HepG2 (cell line): Measurements from ENCODE around the gene CCND1. TPM values are rescaled to one million over a fixed set of nuclear protein-coding genes. Genes with fewer than 3 reads are reported as not detected.
A peak's percentile ranks its signal among the peaks of the same experiment; 100 is the strongest.
"Not testable (repeated sequence)": the region's sequence is repeated elsewhere in the genome, so short reads cannot be mapped to it uniquely, and the experiment has no call there.

Experiments used
- ARID5B ChIP-seq: IDR thresholded peaks from 2 replicates; pipeline ENCODE4 v1.4.0; 2020; ENCODE audit warnings: mild to moderate bottlenecking, missing genetic modification reagents
- BORCS8-MEF2B ChIP-seq: sonication (generic); formaldehyde crosslinking; IDR thresholded peaks from 2 replicates; pipeline ENCODE4 v1.8.0; 2022; ENCODE audit warnings: mild to moderate bottlenecking, missing genetic modification reagents
- CEBPB ChIP-seq: IDR thresholded peaks from 2 replicates; pipeline ENCODE4 v1.6.1; 2011; ENCODE audit warnings: low read depth, low read length, improper control_type of control experiment, borderline replicate concordance
- CREB1 ChIP-seq, 2 experiments: fragments of 450-650 bp in 1 of 2; IDR thresholded peaks; 2 replicates each; pipeline ENCODE4 v1.6.1; 2016 to 2017; ENCODE audit warnings: control low read depth in 1 of 2, mild to moderate bottlenecking in 1 of 2, missing compliant biosample characterization in 1 of 2, missing genetic modification characterization in 1 of 2
- EP300 ChIP-seq, 3 experiments: sonication (generic) in 1 of 3; formaldehyde crosslinking in 1 of 3; IDR thresholded peaks; 2 replicates each; pipeline versions ENCODE4 v1.5.1 to v1.6.1; 2011 to 2020; ENCODE audit warnings: low read depth in 2 of 3, low read length in 2 of 3, borderline replicate concordance in 1 of 3, improper control_type of control experiment in 1 of 3, mild to moderate bottlenecking in 1 of 3, missing genetic modification reagents in 1 of 3, moderate library complexity in 1 of 3
- FOSL2 ChIP-seq: sonication (generic); formaldehyde crosslinking; IDR thresholded peaks from 2 replicates; pipeline ENCODE4 v1.4.0; 2020; ENCODE audit warnings: missing genetic modification reagents
- FOXA1 ChIP-seq, 2 experiments: fragments of 450-650 bp in 1 of 2; sonication (generic) in 1 of 2; formaldehyde crosslinking in 1 of 2; IDR thresholded peaks; 2 replicates each; pipeline versions ENCODE4 v1.4.0 to v1.6.1; 2016 to 2020; ENCODE audit warnings: missing genetic modification reagents in 1 of 2
- FOXP1 ChIP-seq, 2 experiments: fragments of 450-650 bp in 1 of 2; IDR thresholded peaks; 2 replicates each; pipeline ENCODE4 v1.6.1; 2017 to 2018; ENCODE audit warnings: antibody characterized with exemption in 1 of 2
- KDM1A ChIP-seq: IDR thresholded peaks from 2 replicates; pipeline ENCODE4 v1.6.1; 2016; ENCODE audit warnings: missing compliant biosample characterization
- MED1 ChIP-seq: sonication (generic); formaldehyde crosslinking; IDR thresholded peaks from 2 replicates; pipeline ENCODE4 v1.4.0; 2020; ENCODE audit warnings: missing genetic modification reagents
- NCOA2 ChIP-seq: sonication (generic); formaldehyde crosslinking; IDR thresholded peaks from 2 replicates; pipeline ENCODE4 v1.8.0; 2022; ENCODE audit warnings: inconsistent platforms
- NFE2L2 ChIP-seq: fragments of 150-350 bp; IDR thresholded peaks from 2 replicates; pipeline ENCODE4 v1.6.1; 2014; ENCODE audit warnings: low read length
- PHF21A ChIP-seq: sonication (generic); formaldehyde crosslinking; IDR thresholded peaks from 2 replicates; pipeline ENCODE4 v1.5.0; 2020; ENCODE audit warnings: mild to moderate bottlenecking, missing genetic modification reagents
- RARA ChIP-seq: IDR thresholded peaks from 2 replicates; pipeline ENCODE4 v1.6.1; 2016; ENCODE audit warnings: missing genetic modification reagents, missing compliant biosample characterization
- SP5 ChIP-seq: IDR thresholded peaks from 2 replicates; pipeline ENCODE4 v1.6.1; 2016; ENCODE audit warnings: low read depth, borderline replicate concordance
- YEATS2 ChIP-seq: sonication (generic); formaldehyde crosslinking; IDR thresholded peaks from 2 replicates; pipeline ENCODE4 v1.4.0; 2020; ENCODE audit warnings: missing genetic modification reagents, borderline replicate concordance
- ZMYM4 ChIP-seq: sonication (generic); formaldehyde crosslinking; IDR thresholded peaks from 2 replicates; pipeline ENCODE4 v1.8.1; 2023; ENCODE audit warnings: mild to moderate bottlenecking, missing genetic modification reagents
- ZNF253 ChIP-seq: sonication (generic); formaldehyde crosslinking; IDR thresholded peaks from 2 replicates; pipeline ENCODE4 v1.8.0; 2022; ENCODE audit warnings: mild to moderate bottlenecking, missing genetic modification reagents, borderline replicate concordance
- ZNF331 ChIP-seq: sonication (generic); formaldehyde crosslinking; IDR thresholded peaks from 2 replicates; pipeline ENCODE4 v1.4.0; 2020; ENCODE audit warnings: missing genetic modification reagents
- ZNF333 ChIP-seq: sonication (generic); formaldehyde crosslinking; IDR thresholded peaks from 2 replicates; pipeline ENCODE4 v1.4.0; 2020; ENCODE audit warnings: mild to moderate bottlenecking, missing genetic modification reagents, borderline replicate concordance
- ZNF33A ChIP-seq: sonication (generic); formaldehyde crosslinking; IDR thresholded peaks from 2 replicates; pipeline ENCODE4 v1.5.1; 2020; ENCODE audit warnings: missing genetic modification reagents, mild to moderate bottlenecking, moderate library complexity, borderline replicate concordance
- ZNF362 ChIP-seq: sonication (generic); formaldehyde crosslinking; IDR thresholded peaks from 2 replicates; pipeline ENCODE4 v1.4.0; 2020; ENCODE audit warnings: missing genetic modification reagents, mild to moderate bottlenecking, borderline replicate concordance
- ZNF547 ChIP-seq: sonication (generic); formaldehyde crosslinking; IDR thresholded peaks from 2 replicates; pipeline ENCODE4 v1.5.1; 2020; ENCODE audit warnings: mild to moderate bottlenecking, missing genetic modification reagents
- ZSCAN9 ChIP-seq: IDR thresholded peaks from 2 replicates; pipeline ENCODE4 v1.6.1; 2016; ENCODE audit warnings: borderline replicate concordance
- polyA plus RNA-seq, 8 experiments: library from polyadenylated mRNA; depleted of rRNA in 3 of 8; stranded (reverse) in 7 of 8; unstranded in 1 of 8; fragments of >200 nt; fragmentation: Illumina TruSeq in 4 of 8; extraction: Trizol in 4 of 8; gene quantifications; 2 replicates each; pipeline versions ENCODE4 v1.2.1 to v1.2.3, GENCODE V29; 2011 to 2016; ENCODE audit warnings: low read depth in 4 of 8, missing spikeins in 1 of 8, mixed read lengths in 1 of 8; ENCODE audit not compliant: insufficient read depth in 1 of 8
- total RNA-seq, 5 experiments: library from RNA; depleted of rRNA; stranded (reverse); fragments of >200 nt; fragmentation: Illumina TruSeq; extraction: Trizol; gene quantifications; 2 replicates each; pipeline ENCODE4 v1.2.3, GENCODE V29; 2016; ENCODE audit warnings: low read depth in 1 of 5

The CCND1 gene
- total and polyA plus RNA-seq, 2 of the 13 experiments (the other 11 are each of a cell fraction or from before 2014, with no cell fraction given), result 107 to 136 TPM

- TF ChIP-seq NFE2L2 (peak; percentile 100), EP300 (IDR thresholded peaks at IDR 0.05; ENCODE audit: low read depth in 2 of 2, low read length in 2 of 2) (peak in 1 of 2 experiments; percentile 66; a peak in 2 of 4 replicates), EP300 (CRISPR knock-in tag; IDR thresholded peaks at IDR 0.05; ENCODE audit: borderline replicate concordance) (peak; percentile 49; the same call in 1 of the 2 replicates), CREB1 (CRISPR knock-in tag; IDR thresholded peaks at IDR 0.05) (peak; percentile 47), ZSCAN9 (CRISPR knock-in tag) (peak; percentile 88), MED1 (CRISPR knock-in tag) (peak; percentile 75), ZNF333 (CRISPR knock-in tag) (peak; percentile 99), FOXA1 (CRISPR knock-in tag; IDR thresholded peaks at IDR 0.05) (peak; percentile 50), ZNF331 (peak; percentile 70; the same call in 1 of the 2 replicates), ZNF547 (0 out of 2 replicates have a peak, but pooled peaks have one; percentile 50), CEBPB (peak; percentile 55; the same call in 1 of the 2 replicates), NCOA2 (CRISPR knock-in tag) (peak; percentile 38; the same call in 1 of the 2 replicates), FOXP1 (CRISPR knock-in tag; IDR thresholded peaks at IDR 0.05) (peak; percentile 60; the same call in 1 of the 2 replicates), KDM1A (CRISPR knock-in tag) (0 out of 2 replicates have a peak, but pooled peaks have one; percentile 31), BORCS8-MEF2B (0 out of 2 replicates have a peak, but pooled peaks have one; percentile 26), ZNF253 (CRISPR knock-in tag) (peak; percentile 61; the same call in 1 of the 2 replicates), ZNF33A (CRISPR knock-in tag) (0 out of 2 replicates have a peak, but pooled peaks have one; percentile 65), ZMYM4 (CRISPR knock-in tag) (peak; percentile 36; the same call in 1 of the 2 replicates), PHF21A (CRISPR knock-in tag) (peak; percentile 58; the same call in 1 of the 2 replicates), YEATS2 (CRISPR knock-in tag) (peak; percentile 61; the same call in 1 of the 2 replicates), ZNF362 (CRISPR knock-in tag) (peak; percentile 29; the same call in 1 of the 2 replicates), SP5 (CRISPR knock-in tag) (peak; percentile 53; the same call in 1 of the 2 replicates), RARA (CRISPR knock-in tag) (peak; percentile 57; the same call in 1 of the 2 replicates), ARID5B (CRISPR knock-in tag) (peak; percentile 74), FOSL2 (peak; percentile 88)
- TF ChIP-seq CREB1, FOXA1, FOXP1 (IDR thresholded peaks at IDR 0.05): not testable (repeated sequence)
Observed at GRCh38 chr11:69687969-69688771, 47.2 kb downstream of the CCND1 start (continued).
